DND-41 (cell line): Measurements from ENCODE around the gene HNRNPH2.

Source experiments
- ATAC-seq: fragments of 200-7000 bp; cut with Tn5 transposase; 3 replicates; pipeline ENCODE4 v1.9.1; 2021; ENCODE audit warnings: low read depth; ENCODE audit not compliant: insufficient read depth
- DNase-seq: peaks from one replicate; pipeline ENCODE4 v3.0.0-alpha.2; 2020
- H2AFZ ChIP-seq: 2 replicates; pipeline ENCODE4 v1.6.0; 2012; ENCODE audit warnings: low read depth, low read length
- H3K27ac ChIP-seq: 2 replicates; pipeline ENCODE4 v1.5.1; 2012; ENCODE audit warnings: low read length, inconsistent platforms
- H3K27me3 ChIP-seq: fragments of 200-600 bp; sonication (generic); 2 replicates; pipeline ENCODE4 v1.6.0; 2012; ENCODE audit warnings: low read length, mild to moderate bottlenecking, inconsistent platforms; ENCODE audit not compliant: insufficient read depth, poor library complexity
- H3K36me3 ChIP-seq: 2 replicates; pipeline ENCODE4 v1.5.1; 2012; ENCODE audit warnings: low read length, inconsistent platforms; ENCODE audit not compliant: insufficient read depth
- H3K4me1 ChIP-seq: 2 replicates; pipeline ENCODE4 v1.5.1; 2012; ENCODE audit warnings: mild to moderate bottlenecking, low read length; ENCODE audit not compliant: insufficient read depth
- H3K4me2 ChIP-seq: 2 replicates; pipeline ENCODE4 v1.6.0; 2012; ENCODE audit warnings: mild to moderate bottlenecking, moderate library complexity, low read length, inconsistent platforms; ENCODE audit not compliant: insufficient read depth
- H3K4me3 ChIP-seq, 2 experiments: fragments of 200-600 bp in 1 of 2; shearing (Covaris generic) in 1 of 2; 2 replicates each; pipeline ENCODE4 v1.5.1; 2012 to 2016; ENCODE audit warnings: inconsistent platforms in 2 of 2, low read length in 2 of 2, mild to moderate bottlenecking in 2 of 2, low read depth in 1 of 2, moderate library complexity in 1 of 2
- H3K79me2 ChIP-seq: 2 replicates; pipeline ENCODE4 v1.6.0; 2012; ENCODE audit warnings: low read length, inconsistent platforms; ENCODE audit not compliant: insufficient read depth
- H3K9ac ChIP-seq: 2 replicates; pipeline ENCODE4 v1.6.0; 2012; ENCODE audit warnings: low read depth, mild to moderate bottlenecking, inconsistent platforms, low read length, moderate library complexity
- H3K9me3 ChIP-seq: 2 replicates; pipeline ENCODE4 v1.5.1; 2012; ENCODE audit warnings: low read length, moderate library complexity, mild to moderate bottlenecking, inconsistent platforms; ENCODE audit not compliant: insufficient read depth, severe bottlenecking
- H4K20me1 ChIP-seq: 2 replicates; pipeline ENCODE4 v1.6.0; 2012; ENCODE audit warnings: low read length; ENCODE audit not compliant: insufficient read depth
- CTCF ChIP-seq: IDR thresholded peaks from 2 replicates; pipeline ENCODE4 v1.5.1; 2012; ENCODE audit warnings: borderline replicate concordance, low read length, moderate library complexity, mild to moderate bottlenecking; ENCODE audit not compliant: poor library complexity, severe bottlenecking; ENCODE audit errors: extremely low read depth
- EZH2 ChIP-seq: IDR thresholded peaks from 3 replicates; pipeline ENCODE4 v1.6.1; 2012; ENCODE audit warnings: borderline replicate concordance, low read depth, mild to moderate bottlenecking, moderate library complexity, low read length, inconsistent platforms; ENCODE audit not compliant: severe bottlenecking

HNRNPH2 gene

GRCh38 chrX:101430457-101431078 lies 22.5 kb downstream of the HNRNPH2 start:
- Histone ChIP-seq H3K4me3 (no peak overlapping the region), H3K4me1 (no peaks in the 10 kb centered on the region), H3K9ac (no peak overlapping the region), H3K36me3 (no peaks in the 10 kb centered on the region), H3K4me2 (no peak overlapping the region), H3K27ac (no peak overlapping the region), H3K79me2 (no peaks in the 10 kb centered on the region), H3K27me3 (no peaks in the 10 kb centered on the region), H3K9me3 (no peaks in the 10 kb centered on the region), H4K20me1 (no peaks in the 10 kb centered on the region), H2AFZ (no peak overlapping the region)
- ATAC-seq (no peak), DNase-seq (no peak)
- TF ChIP-seq CTCF (no peak), EZH2 (no peak)

GRCh38 chrX:101442085-101442484 lies 34.1 kb downstream of the HNRNPH2 start:
- no peak for DNase-seq
- Histone ChIP-seq H3K4me1 (no peaks in the 10 kb centered on the region), H3K27ac (no peak overlapping the region), H3K9ac (no peak overlapping the region), H3K27me3 (no peaks in the 10 kb centered on the region), H3K9me3 (no peaks in the 10 kb centered on the region), H3K36me3 (no peaks in the 10 kb centered on the region), H3K79me2 (no peaks in the 10 kb centered on the region), H2AFZ (no peak overlapping the region), H3K4me2 (no peak overlapping the region), H3K4me3 (no peak overlapping the region), H4K20me1 (no peaks in the 10 kb centered on the region)
- ATAC-seq = no peak
- TF ChIP-seq CTCF (no peak), EZH2 (no peak)

- H2AFZ ChIP-seq = no peak overlapping the region
- ATAC-seq (no peak), DNase-seq (no peak)
- no peak overlapping the region for H3K4me3 ChIP-seq
- H3K36me3 ChIP-seq = no peaks in the 10 kb centered on the region
- H3K27ac ChIP-seq = no peak overlapping the region
- H3K9ac ChIP-seq = no peak overlapping the region
- no peaks in the 10 kb centered on the region for H3K27me3 ChIP-seq
- H3K9me3 ChIP-seq = no peaks in the 10 kb centered on the region
- H4K20me1 ChIP-seq = no peaks in the 10 kb centered on the region
- TF ChIP-seq EZH2 (no peak), CTCF (no peak)
- no peak overlapping the region for H3K4me2 ChIP-seq
- H3K79me2 ChIP-seq = no peaks in the 10 kb centered on the region
- no peaks in the 10 kb centered on the region for H3K4me1 ChIP-seq
Observed at GRCh38 chrX:101449279-101449678, 41.3 kb downstream of the HNRNPH2 start.
